Dedifferentiated amniotic fluid mesenchymal stem cell (primary cell): Measurements from ENCODE around the gene SSH3.
"Not testable (repeated sequence)": the region's sequence is repeated elsewhere in the genome, so short reads cannot be mapped to it uniquely, and the experiment has no call there.

Experiments used
- DNase-seq: peaks from one replicate; pipeline ENCODE4 v3.0.0-alpha.2; 2016; ENCODE audit errors: extremely low spot score

Gene SSH3

GRCh38 chr11:67312187-67313021 is 9.1 kb downstream of the SSH3 start:
- no peak for DNase-seq

DNA sequence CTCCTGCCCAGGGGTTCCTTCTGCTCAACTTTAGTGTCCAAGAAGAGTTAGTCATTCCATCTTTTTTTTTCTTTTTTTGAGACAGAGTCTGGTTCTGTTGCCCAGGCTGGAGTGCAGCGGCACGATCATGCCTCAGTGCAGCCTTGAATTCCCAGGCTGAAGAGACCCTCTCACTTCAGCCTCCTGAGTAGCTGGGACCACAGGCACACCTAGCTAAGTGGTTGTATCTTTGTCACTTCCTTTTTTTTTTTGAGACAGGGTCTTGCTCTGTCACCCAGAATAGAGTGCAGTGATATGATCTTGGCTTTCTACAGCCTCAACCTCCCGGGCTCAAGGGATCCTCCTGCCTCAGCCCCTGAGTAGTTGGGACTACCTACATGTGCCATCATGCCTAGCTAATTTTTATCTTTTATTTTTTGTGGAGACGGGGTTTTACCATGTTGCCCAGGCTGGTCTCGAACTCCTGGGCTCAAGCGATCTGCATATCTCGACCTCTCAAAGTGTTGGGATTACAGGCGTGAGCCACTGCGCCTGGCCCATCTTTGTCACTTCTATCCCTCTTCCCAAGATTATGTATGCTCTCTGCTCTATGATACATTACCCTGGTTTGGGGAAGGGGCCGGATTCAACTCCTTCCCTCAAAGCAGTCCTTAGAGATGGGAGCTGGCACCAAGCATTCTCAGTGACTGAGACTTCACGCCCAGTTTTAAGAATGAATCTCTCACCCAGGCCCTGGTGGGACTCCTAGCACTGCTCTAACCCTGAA is 10.0 kb downstream of the SSH3 start:
- no peak for DNase-seq

GRCh38 chr11:67314218-67314617 is 10.9 kb downstream of the SSH3 start:
- DNase-seq, result no peak

- DNase-seq, result no peak
These were observed 12.1 kb downstream of the SSH3 start for GRCh38 chr11:67315325-67315909.

- no peak for DNase-seq
These were observed 13.5 kb downstream of the SSH3 start for GRCh38 chr11:67316882-67317204.

DNA sequence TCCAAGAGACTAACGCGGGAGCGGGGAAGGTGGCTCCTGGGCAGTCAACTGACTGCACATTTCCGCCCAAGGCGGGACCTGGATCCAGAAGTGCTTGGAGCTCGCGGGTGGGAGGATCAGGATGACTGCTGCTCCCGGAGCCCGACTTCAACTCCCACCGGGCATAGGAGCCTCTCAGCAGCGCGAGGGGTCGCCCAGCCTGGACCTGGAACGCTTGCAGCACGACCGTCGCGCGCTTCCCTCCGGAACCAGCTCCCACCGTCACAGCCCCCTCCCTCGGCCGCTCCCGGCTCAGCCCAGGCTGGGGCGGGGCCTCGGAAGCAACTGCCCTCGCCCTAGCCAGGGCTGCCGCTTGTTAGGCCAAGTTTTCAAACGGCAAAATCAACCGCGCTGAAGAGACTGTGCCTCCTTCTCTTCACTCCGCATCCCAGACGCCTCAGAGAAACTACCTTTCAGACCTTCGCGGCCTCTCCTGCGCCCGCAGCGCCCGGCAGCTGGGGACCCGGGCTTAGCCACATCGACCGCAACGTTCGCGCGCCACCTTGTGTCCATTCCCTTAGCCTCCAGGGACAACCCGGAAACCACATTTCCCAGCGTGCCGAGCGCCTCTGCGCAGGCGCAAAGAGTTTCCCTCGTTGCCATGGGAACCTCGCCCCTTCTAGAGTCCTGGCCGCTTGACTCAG is 14.0 kb downstream of the SSH3 start:
- peak; percentile 95 for DNase-seq

GRCh38 chr11:67317888-67318555 is 14.7 kb downstream of the SSH3 start:
- no peak for DNase-seq

DNA sequence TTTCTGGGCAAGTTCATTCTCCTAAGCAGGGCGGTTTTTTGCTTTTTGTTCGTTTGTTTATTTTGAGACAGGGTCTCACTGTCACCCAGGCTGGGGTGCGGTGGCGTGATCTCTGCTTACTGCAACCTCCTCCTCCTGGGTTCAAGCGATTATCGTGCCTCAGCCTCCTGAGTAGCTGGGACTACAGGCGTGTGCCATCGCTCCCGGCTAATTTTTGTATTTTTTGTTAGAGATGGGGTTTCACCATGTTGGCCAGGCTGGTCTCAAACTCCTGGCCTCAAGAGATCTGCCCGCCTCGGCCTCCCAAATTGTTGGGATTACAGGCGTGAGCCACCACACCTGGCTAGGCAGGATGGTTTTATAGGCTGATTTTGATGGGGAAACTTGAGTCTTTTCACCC is 15.5 kb downstream of the SSH3 start:
- DNase-seq, result not testable (repeated sequence)

GRCh38 chr11:67320011-67320410 is 16.7 kb downstream of the SSH3 start:
- DNase-seq, result no peak

- DNase-seq, result no peak
These were observed 17.4 kb downstream of the SSH3 start for GRCh38 chr11:67320691-67321090.

GRCh38 chr11:67321313-67321871 is 18.1 kb downstream of the SSH3 start:
- DNase-seq, result no peak

DNA sequence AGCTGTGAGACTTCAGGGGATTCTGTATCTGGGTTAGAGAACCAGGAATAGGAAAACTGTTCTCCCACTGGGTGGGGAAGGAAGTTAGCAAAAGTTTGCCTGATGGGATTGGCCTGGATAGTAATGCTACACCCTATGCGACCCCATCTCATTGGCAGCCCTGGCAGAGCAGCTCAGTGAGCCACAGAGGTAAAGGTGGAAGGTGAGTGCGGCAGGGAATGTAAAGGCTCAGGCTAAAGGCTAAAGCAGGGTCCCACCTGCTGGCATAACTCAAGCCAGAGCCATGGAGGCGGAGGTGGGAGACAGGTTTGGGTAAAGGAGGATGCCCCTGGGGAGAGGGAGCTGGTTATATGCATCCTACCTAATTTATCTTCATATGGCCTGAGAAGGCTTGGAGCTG is 18.7 kb downstream of the SSH3 start:
- DNase-seq, result no peak

GRCh38 chr11:67323526-67323925 is 20.2 kb downstream of the SSH3 start:
- no peak for DNase-seq

DNA sequence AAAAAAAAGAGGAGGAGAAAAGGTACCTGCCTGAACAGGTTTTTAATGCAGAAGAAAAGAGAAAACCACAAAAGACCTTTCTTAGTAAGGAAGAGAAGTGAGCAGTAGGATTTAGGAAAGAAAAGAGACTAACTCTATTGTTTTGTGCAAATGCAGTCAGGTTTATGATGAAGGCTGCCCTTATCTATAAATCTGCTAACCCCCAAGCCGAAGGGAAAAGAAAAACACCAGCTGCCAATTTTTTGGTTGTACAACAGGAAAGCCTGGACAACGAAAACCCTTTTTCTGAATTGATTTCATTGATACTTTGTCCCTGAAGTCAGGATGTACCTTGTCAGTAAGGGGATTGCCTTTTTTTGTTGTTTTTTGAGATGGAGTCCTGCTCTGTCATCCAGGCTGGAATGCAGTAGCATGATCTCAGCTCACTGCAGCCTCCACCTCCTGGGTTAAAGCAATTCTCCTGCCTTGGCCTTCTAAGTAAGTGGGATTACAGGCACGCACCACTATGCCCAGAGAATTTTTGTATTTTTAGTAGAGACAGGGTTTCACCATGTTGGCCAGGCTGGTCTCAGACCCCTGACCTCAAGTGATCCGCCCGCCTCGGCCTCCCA is 28.9 kb downstream of the SSH3 start:
- DNase-seq, result no peak

DNA sequence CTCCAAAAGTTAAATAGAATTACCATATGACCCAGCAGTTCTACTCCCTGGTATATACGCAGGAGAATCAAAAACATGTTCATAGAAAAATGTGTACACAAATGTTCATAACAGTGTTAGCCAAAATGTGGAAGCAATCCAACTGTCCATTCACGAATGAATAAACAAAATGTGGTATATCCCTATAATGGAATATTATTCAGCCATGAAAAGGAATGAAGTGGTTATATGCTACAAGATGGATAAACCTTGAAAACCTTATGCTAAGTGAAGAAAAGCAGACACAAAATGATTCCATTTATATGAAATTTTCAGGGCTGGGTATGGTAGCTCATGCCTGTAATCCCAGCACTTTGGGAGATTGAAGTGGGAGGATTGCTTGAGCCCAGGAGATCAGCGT is 33.9 kb downstream of the SSH3 start:
- no peak for DNase-seq

DNA sequence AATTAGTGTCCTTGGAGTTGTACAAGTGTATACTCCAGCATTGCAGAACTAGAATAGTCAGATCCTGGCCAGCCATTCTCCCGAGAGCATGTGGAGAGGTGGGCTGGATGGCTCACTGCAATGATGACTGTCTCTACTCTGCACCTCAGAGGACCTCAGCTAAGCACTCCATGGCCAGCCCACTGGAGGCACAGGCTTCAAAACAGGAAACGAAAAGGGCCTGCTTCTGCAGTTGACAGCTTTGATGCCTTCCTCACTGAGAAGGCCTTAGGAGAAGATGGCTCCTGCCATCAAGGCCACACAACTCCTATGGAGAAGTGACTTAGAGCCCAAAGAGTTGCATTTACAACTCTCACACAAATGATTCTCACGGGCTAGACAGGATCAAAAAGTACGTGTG is 40.9 kb downstream of the SSH3 start:
- DNase-seq, result no peak

- DNase-seq, result no peak
These were observed 42.1 kb downstream of the SSH3 start for GRCh38 chr11:67345247-67345919.

DNA sequence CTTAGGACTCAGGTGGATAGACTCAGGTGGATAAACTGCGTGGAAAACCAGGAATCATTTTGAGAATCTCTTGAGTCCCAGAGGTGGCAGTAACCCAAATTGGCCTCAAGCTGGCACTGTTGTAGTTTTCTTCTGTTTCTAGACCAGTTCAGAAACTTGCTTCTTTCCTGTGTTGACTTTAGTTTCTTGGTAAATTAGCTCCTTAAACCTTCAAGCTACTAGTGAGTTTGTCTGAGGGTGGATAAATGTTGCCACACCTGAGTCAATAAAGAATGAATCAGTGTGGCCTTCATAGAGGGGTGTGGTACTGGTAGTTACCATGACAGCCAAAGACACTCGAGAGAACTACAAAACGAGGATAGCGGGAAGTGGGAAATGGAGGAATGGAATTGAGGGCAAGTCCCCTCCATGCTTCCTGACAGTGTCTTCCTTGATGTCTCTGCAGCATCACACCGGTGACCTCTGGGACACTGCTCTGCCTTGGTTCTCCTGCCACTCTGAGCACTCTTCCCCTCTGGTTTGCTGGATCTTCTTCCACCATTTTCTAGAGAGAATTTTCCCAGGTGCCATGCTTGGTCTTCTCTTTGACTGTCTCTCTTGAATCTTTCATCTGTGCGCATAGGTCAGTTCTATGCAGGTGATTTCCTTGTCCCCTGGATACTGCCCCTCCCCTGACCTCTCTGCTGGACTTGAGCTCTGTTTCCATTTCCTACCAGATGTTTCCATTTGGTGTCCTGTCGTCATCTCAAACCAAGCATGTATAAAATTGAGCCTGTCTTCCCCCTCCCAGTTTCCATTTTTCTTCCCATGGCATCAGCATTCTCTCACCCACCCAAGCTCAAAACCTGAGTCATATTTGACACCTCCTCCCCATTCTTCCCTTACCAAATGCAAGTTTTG is 42.8 kb downstream of the SSH3 start:
- peak; percentile 69 for DNase-seq

GRCh38 chr11:67347964-67348749 is 44.8 kb downstream of the SSH3 start:
- no peak for DNase-seq
